GM19324 (cell line): ENCODE measurements around the gene TAF4.
"Not testable (repeated sequence)": the region's sequence is repeated elsewhere in the genome, so short reads cannot be mapped to it uniquely, and the experiment has no call there.

Source experiments
- ATAC-seq: cut with Tn5 transposase; IDR thresholded peaks from one replicate; pipeline ENCODE4 v1.9.1; 2021; ENCODE audit warnings: mild to moderate bottlenecking, moderate library complexity; ENCODE audit not compliant: unreplicated experiment, low FRiP score

Gene TAF4

GRCh38 chr20:62059920-62060630 is 5.6 kb downstream of the TAF4 start:
- ATAC-seq, result no peak

- ATAC-seq, result no peak
Measured at GRCh38 chr20:62059401-62059800, 6.3 kb downstream of the TAF4 start.

- ATAC-seq, result no peak
Measured at GRCh38 chr20:62058941-62059340, 6.7 kb downstream of the TAF4 start.

- ATAC-seq, result no peak
Measured at GRCh38 chr20:62056975-62057374, 8.7 kb downstream of the TAF4 start.

DNA sequence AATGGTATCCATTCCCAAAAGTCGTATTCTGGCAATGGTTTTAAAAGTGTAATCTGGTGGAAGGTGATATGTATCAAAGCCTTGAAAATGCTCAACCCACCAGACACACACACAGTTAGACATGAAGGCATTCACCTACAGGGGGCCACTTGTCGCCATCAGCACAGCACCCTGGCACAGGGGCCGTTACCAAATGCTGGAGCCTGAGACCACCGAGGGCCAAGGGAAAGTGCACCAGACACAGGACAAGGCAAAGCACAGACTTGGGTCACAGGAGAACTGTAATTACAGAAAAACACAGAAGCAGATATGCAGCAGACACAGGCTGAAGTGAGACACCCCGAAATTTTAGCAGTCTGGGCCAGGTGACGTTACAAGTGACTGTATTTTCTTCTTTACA is 9.3 kb downstream of the TAF4 start:
- no peak for ATAC-seq

GRCh38 chr20:62055862-62056115 is 9.9 kb downstream of the TAF4 start:
- ATAC-seq, result not testable (repeated sequence)

DNA sequence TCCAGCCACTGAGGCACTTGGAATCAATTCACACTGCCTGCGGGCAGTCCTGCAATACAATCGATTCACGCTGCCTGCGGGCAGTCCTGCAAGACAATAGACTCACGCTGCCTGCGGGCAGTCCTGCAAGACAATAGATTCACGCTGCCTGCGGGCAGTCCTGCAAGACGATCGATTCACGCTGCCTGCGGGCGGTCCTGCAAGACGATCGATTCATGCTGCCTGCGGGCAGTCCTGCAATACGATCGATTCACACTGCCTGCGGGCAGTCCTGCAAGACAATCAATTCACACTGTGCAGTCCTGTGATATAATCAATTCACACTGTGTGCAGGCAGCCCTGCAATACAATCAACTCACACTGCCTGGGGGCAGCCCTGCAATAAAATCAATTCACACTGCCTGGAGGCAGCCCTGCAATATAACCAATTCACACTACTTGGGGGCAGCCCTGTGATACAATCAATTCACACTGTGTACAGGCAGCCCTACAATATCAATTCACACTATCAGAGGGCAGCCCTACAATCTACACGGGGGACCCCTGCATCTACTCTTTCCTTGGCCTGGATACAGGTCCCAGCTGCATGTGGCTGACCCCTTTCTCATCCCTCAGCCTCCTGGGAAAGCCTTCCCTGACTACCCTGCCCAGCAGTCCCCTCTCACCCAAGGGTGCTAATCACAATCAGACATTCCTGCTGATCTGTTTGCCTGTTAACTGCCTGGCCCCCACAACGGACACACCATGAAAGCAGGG is 10.4 kb downstream of the TAF4 start:
- no peak for ATAC-seq

- ATAC-seq, result no peak
Measured at GRCh38 chr20:62054451-62054953, 11.2 kb downstream of the TAF4 start.

DNA sequence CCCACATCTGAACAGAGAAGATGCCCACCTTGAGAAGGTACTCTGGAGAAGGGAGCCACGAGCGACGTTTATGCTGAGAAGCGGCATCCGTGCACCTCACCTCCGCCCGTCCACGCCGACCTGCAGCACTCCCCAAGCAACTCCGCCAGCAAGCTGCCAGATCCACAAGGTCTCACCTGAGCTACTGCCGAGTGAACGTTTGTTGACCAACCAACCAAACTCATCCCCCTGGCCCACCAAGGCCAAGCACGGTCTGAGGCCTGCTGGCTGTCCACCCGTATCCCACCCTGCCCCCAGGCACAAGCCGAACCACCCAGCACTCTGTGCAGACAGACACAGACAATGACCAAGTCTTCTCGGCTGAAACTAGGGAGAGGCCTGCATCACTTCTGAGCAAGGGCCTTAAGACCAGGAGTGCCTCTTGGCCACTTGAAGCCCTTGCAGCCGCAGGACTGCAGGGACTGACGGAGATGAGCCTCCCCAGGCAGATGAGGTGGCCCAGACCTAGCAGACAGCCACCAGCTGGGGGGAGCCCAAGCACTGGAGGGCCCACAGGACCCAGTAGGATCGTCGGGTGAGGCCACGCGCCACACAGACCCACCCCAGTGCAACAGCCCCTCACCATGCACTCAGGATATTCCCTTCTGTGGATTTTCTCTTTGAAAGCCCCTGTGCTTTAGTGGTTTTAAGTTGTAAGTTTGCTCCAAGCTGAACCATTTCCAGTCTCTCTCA is 12.1 kb downstream of the TAF4 start:
- ATAC-seq, result no peak

GRCh38 chr20:62052842-62053464 is 12.7 kb downstream of the TAF4 start:
- ATAC-seq, result no peak

DNA sequence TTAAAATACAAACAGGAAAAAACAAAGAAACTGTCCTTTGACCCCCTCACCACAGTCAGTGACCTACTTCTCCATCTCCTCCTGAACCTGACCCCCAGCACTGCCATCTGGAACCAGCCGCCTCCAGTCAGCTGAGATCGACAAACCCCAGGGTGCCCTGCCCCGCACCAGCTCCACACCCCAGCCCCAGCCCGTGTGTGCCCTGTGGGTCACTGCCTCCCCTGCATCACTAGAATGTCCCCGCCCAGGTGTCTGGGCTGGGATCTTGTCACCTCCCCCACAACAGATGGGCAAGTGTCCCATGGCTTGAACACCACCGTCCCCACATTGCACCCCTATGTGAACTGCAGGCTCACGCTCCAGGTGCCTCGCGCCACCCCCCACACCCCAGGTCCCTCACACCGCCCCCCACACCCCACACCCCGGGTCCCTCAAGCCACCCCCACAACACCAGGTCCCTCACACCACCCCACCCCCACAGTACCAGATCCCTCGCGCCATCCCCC is 13.3 kb downstream of the TAF4 start:
- no peak for ATAC-seq

DNA sequence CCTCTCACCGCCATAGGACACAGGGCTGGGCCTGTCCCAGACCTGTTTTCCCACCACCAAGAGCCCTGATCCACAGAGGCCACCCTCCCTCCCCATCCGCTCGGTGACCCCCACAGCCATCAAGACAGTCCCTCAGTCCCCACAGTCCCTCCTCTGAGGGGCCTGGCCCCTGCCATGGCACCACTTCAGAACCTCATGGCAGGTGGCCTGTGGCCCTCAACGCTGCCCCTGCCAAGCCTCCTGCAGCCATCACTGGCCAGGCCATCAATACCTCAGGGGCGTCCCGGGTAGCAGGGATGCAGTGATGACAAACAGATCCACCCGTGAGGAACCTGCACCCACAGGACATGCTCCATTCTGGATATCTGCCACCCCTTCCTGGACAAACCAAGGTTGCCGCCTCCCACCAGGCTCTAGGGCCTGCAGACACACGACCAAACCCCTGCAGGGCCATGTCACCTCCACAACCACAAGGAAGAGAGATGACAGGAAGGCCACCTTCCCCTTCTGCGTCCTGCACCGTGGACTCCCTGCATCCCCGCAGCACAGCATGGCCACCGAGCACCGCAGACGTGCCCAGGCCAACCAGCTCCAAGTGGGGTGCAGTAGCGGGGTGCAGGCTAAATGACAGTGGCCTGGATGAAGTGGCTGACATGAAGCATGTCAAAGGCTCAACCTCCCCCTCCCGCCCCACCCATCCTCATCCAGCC is 14.0 kb downstream of the TAF4 start:
- ATAC-seq, result no peak

DNA sequence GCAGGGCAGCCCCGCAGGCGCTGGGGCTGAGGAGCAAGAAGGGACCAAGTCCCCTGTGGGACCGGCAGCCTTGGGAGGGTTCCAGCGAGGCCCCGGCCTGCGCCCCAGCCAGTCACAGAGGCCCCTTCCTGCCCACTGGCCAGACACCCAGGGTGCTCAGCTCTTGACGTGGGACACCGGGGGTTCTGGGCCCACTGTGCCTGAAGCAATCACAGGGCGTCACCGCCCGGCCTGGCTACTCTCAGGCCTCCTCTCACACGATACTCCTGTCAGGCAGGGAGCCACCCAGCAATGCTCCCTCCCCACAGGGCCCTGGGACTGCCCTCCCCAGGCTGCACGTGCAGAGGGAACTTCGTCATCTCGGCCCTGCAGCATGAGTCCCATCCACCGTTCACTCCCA is 14.5 kb downstream of the TAF4 start:
- no peak for ATAC-seq

GRCh38 chr20:62050166-62051120 is 15.2 kb downstream of the TAF4 start:
- ATAC-seq, result no peak

GRCh38 chr20:62049342-62050165 is 16.1 kb downstream of the TAF4 start:
- ATAC-seq, result no peak

GRCh38 chr20:62048821-62049291 is 16.8 kb downstream of the TAF4 start:
- ATAC-seq, result no peak

GRCh38 chr20:62048346-62048761 is 17.3 kb downstream of the TAF4 start:
- no peak for ATAC-seq

GRCh38 chr20:62047666-62048345 is 17.9 kb downstream of the TAF4 start:
- ATAC-seq, result no peak
